Posterior cingulate gyrus (tissue), 11 donors: ENCODE data around the gene RREB1.
"Not testable (repeated sequence)": the region's sequence is repeated elsewhere in the genome, so short reads cannot be mapped to it uniquely, and the experiment has no call there.

Experiments
- DNase-seq, 10 donors: peaks; one replicate each; pipeline versions ENCODE4 v3.0.0 to v3.0.0-alpha.2; 2020 to 2021; ENCODE audit warnings: mixed read lengths in 3 of 10
- intact Hi-C: fragments of 100-400 bp; cut with DNase I; formaldehyde crosslinking; loops from one replicate; pipeline ENCODE4 v1.15.1; 2023

The RREB1 gene

DNA sequence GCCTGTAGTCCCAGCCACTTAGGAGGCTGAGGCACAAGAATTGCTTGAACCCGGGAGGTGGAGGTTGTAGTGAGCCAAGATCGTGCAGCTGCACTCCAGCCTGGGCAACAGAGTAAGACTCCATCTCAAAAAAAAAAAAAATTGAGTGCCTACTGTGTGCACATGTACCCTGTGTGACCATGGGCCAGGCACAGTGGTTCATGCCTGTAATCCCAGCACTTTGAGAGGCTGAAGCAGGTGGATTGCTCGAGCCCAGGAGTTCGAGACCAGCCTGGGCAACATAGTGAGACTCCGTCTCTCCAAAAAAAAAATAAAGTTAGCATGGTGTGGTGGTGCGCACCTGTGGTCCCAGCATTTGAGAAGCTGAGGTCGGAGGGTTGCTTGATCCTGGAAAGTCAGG lies 49.5 kb downstream of the RREB1 start:
- intact Hi-C loops, DNase-seq: not testable (repeated sequence)

GRCh38 chr6:7157752-7158616 lies 50.2 kb downstream of the RREB1 start:
- no peak for DNase-seq
- intact Hi-C loops: no loop called here

- no peak for DNase-seq
- intact Hi-C loops: no loop called here
These were observed 52.2 kb downstream of the RREB1 start for GRCh38 chr6:7159790-7160525.

- intact Hi-C loops: no loop called here
- no peak for DNase-seq
These were observed 53.5 kb downstream of the RREB1 start for GRCh38 chr6:7161253-7161623.

DNA sequence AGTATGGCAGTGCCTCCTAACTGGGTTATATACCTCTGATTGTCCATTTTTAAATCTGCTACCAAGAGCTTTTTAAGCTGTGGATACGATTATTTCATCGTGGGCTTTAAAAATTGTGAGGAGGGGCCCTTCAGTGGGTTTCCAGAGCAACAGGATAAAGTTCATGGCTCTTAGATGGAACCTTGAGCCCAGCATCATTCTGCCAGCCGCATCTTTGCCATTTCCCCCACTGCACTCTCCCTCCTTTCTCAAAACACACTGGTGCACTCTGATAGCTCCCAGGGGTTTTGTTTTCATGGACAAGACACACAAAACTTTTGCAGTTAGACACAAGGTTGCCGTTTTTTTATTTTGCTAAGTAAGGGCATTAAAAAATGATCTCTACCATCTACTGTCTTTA lies 54.1 kb downstream of the RREB1 start:
- no peak for DNase-seq
- intact Hi-C loops: no loop called here

DNA sequence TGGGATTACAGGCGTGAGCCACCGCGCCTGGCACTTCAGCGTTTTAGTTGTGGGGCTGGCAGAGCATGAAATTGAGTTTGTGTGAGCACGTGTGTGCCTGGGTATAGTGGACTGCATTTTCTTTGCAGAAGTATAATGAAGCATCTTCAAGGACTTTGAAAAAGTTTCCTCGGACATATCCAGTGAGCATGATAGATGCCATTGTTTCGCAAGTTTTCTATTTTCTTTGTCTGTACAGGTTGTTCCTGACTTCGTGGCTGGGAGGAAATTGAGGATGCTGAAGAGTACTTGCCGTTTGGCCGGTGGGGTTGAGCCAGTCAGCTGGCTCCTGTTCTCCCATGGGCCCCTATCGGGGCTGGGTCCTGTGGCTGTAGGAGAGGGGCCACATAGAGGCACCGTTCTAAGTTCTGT lies 55.9 kb downstream of the RREB1 start:
- intact Hi-C loops: no loop called here
- no peak for DNase-seq

DNA sequence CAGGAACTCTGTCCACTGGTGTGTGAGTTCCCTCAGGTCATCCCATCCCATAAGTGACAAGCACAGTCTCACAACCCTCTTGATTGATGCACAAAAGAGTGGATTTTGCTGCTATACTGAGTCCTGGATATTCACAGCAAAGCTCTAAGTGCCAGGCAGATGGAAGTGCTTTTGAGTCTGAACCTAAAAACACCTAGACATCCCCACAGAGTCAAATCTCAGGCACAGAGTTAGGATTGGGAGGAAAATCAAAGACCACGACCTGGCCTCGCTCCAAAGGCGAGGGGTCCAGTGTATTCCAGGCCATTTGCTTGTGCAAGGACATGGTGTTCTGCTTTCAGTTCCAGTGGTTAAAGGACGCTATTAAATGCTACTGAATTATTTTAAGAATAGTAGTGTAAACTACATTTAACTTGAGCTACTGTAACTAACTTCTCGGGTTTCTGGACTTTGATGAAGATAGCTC lies 56.8 kb downstream of the RREB1 start:
- intact Hi-C loops: no loop called here
- no peak for DNase-seq

GRCh38 chr6:7165002-7165889 lies 57.5 kb downstream of the RREB1 start:
- intact Hi-C loops: no loop called here
- no peak for DNase-seq

DNA sequence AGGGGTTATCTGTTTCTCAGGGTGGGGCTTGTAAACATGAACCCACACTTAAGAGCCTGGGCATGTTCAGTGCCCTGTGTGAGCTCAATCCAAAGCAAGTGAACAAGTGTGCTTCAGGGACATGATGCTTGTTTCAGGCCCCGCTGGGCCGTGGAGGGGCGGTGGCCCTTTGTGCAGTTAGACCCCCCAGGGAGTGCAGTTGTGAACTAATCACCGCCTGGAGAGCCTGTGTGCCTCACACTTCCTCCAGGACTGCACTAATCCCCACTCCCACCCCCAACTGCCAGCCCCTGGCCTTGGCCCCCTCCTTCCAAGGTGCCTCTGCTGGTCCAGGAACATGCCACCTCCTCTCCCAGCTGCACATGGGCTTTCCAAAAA lies 58.1 kb downstream of the RREB1 start:
- intact Hi-C loops: no loop called here
- DNase-seq: no peak

- no peak for DNase-seq
- intact Hi-C loops: no loop called here
These were observed 58.9 kb downstream of the RREB1 start for GRCh38 chr6:7166410-7167293.

DNA sequence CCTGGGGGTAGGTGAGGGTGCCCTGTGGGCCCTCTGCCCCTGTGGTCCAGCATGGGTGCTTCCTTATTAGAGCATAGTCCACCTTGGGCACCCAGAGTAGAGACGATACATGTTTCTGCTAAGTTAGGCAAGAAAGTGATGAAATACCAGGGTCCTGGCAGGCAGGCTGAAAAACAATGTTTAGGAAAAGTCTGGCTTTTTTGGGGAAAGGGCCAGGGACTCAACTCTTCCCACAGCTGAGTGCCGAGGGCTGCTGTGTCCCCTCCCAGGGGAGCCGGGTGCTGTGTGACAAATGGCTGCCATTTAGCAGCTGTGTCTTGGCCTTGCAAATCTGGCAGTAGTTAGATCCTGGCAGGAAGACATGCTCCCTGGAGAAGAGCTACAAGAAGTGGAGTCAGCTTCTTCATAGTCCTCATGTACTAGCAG lies 61.5 kb downstream of the RREB1 start:
- no peak for DNase-seq
- intact Hi-C loops: no loop called here

GRCh38 chr6:7170117-7170732 lies 62.5 kb downstream of the RREB1 start:
- intact Hi-C loops: no loop called here
- DNase-seq: no peak

DNA sequence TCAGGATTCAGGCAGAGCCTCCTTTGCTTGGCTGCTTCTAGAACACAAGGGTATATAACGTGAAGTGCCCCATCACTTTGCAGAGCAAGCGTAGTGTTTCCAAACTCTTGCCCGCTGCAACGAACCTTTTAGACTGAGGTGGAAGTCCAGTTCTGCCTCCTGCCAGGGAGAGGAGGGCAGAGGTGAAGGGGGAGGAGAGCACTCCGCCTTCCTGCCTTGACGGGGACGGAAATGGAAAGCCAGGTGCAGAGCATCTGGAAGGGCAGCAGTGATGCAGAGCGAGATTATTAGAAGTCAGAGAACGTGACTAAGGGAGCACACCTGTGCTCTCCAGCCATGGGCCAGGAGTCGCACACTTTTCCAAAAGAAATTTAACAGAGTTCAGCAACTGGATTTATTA lies 63.4 kb downstream of the RREB1 start:
- DNase-seq: no peak
- intact Hi-C loops: no loop called here

DNA sequence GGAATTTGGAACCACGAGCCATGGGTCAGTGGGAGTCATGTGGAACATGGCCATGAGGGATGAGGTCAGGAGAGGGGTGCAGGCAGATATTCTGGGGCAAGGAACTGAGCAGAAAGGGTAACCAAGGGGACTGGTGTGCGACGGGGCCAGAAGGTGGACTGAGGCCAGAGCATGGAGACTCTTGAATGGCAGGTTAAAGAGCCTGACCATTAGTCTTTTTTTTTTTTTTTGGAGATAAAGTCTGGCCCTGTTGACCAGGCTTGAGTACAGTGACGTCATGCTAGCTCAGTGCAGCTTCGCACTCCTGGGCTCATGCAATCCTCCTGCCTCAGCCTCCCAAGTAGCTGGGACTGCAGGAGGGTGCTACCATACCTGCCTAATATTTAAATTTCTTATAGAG lies 64.0 kb downstream of the RREB1 start:
- intact Hi-C loops: no loop called here
- DNase-seq: no peak

- intact Hi-C loops: no loop called here
- DNase-seq: no peak
These were observed 64.9 kb downstream of the RREB1 start for GRCh38 chr6:7172649-7173048.

GRCh38 chr6:7173843-7174503 lies 66.2 kb downstream of the RREB1 start:
- intact Hi-C loops: loop anchor here (2.0 kb wide), 1 partner anchor 63 kb away; no protein-coding TSS in a partner anchor
- no peak for DNase-seq

- no peak for DNase-seq
- intact Hi-C loops: loop anchor here (2.0 kb wide), 1 partner anchor 61 kb away; no protein-coding TSS in a partner anchor
These were observed 67.7 kb downstream of the RREB1 start for GRCh38 chr6:7175462-7175861.

DNA sequence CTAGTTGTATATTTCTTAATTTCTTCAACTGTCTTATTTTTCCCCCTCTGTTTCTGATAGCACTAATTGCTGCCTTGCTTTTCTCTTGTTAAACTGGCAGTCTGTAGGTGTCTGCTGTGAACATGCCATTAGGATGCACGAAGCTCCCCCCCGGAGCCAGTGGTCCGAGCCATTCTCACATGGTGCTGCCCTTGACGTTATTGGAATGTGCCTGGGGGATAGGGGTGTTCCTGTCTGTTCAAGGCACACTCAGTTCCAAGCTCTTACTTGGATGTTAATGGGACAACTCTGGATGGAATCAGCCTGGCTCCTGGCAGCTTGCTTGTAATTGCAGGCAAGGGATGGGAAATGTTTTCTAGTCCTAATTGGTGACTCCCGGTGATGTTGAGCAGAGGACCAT lies 68.4 kb downstream of the RREB1 start:
- DNase-seq: no peak
- intact Hi-C loops: no loop called here

GRCh38 chr6:7178280-7178679 lies 70.5 kb downstream of the RREB1 start:
- intact Hi-C loops: no loop called here

More at GRCh38 chr6:7178280-7178679, 70.5 kb downstream of the RREB1 start:
- no peak for DNase-seq
